Measurements from ENCODE around the gene SUMO2.

- no peak for TF ChIP-seq CTCF (IDR thresholded peaks at IDR 0.05)
- no peak for TF ChIP-seq POLR2A (IDR thresholded peaks at IDR 0.05)
Measured at GRCh38 chr17:75155191-75155601, 27.6 kb downstream of the SUMO2 start.
